HG03575 (cell line): ENCODE data around the gene PCBD2.
"Not testable (repeated sequence)": the region's sequence is repeated elsewhere in the genome, so short reads cannot be mapped to it uniquely, and the experiment has no call there.

ENCODE experiments used
- ATAC-seq: cut with Tn5 transposase; IDR thresholded peaks from one replicate; pipeline ENCODE4 v1.9.1; 2021; ENCODE audit not compliant: unreplicated experiment, insufficient number of reproducible peaks, low FRiP score; ENCODE audit errors: extremely low read depth

Gene PCBD2

GRCh38 chr5:134904610-134905245 lies at the start of gene PCBD2:
Gene PCBD2 (plus strand): TSS chr5:134905131. CDS start chr5:134905140, 9 bp downstream.
- no peak for ATAC-seq

GRCh38 chr5:134856465-134856864 lies 48.5 kb upstream of the PCBD2 start:
- ATAC-seq, result not testable (repeated sequence)

- ATAC-seq, result no peak
These were observed 47.5 kb upstream of the PCBD2 start for GRCh38 chr5:134857401-134857800.

GRCh38 chr5:134864707-134865106 lies 40.2 kb upstream of the PCBD2 start:
- no peak for ATAC-seq

GRCh38 chr5:134873494-134873893 lies 31.4 kb upstream of the PCBD2 start:
- no peak for ATAC-seq

- ATAC-seq, result no peak
These were observed 30.7 kb upstream of the PCBD2 start, which contains the start of gene TXNDC15 for GRCh38 chr5:134873987-134874830. Gene TXNDC15 (plus strand): TSS chr5:134874371. CDS start chr5:134874428, 57 bp downstream.

GRCh38 chr5:134874831-134875655 lies 29.9 kb upstream of the PCBD2 start:
- ATAC-seq, result no peak

- ATAC-seq, result no peak
These were observed 27.8 kb upstream of the PCBD2 start for GRCh38 chr5:134877159-134877558.

- ATAC-seq, result no peak
These were observed 26.5 kb upstream of the PCBD2 start for GRCh38 chr5:134878403-134878802.

- ATAC-seq, result no peak
These were observed 25.5 kb upstream of the PCBD2 start for GRCh38 chr5:134879456-134879855.

- ATAC-seq, result not testable (repeated sequence)
These were observed 24.0 kb upstream of the PCBD2 start for GRCh38 chr5:134880937-134881336.

- ATAC-seq, result not testable (repeated sequence)
These were observed 23.2 kb upstream of the PCBD2 start for GRCh38 chr5:134881711-134882110.

- ATAC-seq, result no peak
These were observed 17.3 kb upstream of the PCBD2 start for GRCh38 chr5:134887593-134888159.

GRCh38 chr5:134889335-134889734 lies 15.6 kb upstream of the PCBD2 start:
- ATAC-seq, result no peak

- no peak for ATAC-seq
These were observed 13.5 kb upstream of the PCBD2 start for GRCh38 chr5:134891473-134891872.

- no peak for ATAC-seq
These were observed 12.6 kb upstream of the PCBD2 start for GRCh38 chr5:134892282-134892681.

- no peak for ATAC-seq
These were observed 12.0 kb upstream of the PCBD2 start for GRCh38 chr5:134892926-134893325.

- ATAC-seq, result no peak
These were observed 11.0 kb upstream of the PCBD2 start for GRCh38 chr5:134893748-134894505.
